AG08396 (cell line): ENCODE data around the gene PCDH10.
"Not testable (repeated sequence)": the region's sequence is repeated elsewhere in the genome, so short reads cannot be mapped to it uniquely, and the experiment has no call there.

Source experiments
- DNase-seq: peaks from one replicate; pipeline ENCODE4 v3.0.0; 2012; ENCODE audit warnings: low spot score, mixed read lengths

Gene PCDH10

DNA sequence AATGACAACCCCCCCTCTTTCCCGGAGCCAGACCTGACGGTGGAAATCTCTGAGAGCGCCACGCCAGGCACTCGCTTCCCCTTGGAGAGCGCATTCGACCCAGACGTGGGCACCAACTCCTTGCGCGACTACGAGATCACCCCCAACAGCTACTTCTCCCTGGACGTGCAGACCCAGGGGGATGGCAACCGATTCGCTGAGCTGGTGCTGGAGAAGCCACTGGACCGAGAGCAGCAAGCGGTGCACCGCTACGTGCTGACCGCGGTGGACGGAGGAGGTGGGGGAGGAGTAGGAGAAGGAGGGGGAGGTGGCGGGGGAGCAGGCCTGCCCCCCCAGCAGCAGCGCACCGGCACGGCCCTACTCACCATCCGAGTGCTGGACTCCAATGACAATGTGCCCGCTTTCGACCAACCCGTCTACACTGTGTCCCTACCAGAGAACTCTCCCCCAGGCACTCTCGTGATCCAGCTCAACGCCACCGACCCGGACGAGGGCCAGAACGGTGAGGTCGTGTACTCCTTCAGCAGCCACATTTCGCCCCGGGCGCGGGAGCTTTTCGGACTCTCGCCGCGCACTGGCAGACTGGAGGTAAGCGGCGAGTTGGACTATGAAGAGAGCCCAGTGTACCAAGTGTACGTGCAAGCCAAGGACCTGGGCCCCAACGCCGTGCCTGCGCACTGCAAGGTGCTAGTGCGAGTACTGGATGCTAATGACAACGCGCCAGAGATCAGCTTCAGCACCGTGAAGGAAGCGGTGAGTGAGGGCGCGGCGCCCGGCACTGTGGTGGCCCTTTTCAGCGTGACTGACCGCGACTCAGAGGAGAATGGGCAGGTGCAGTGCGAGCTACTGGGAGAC is 1.6 kb downstream of the PCDH10 start:
- no peak for DNase-seq

DNA sequence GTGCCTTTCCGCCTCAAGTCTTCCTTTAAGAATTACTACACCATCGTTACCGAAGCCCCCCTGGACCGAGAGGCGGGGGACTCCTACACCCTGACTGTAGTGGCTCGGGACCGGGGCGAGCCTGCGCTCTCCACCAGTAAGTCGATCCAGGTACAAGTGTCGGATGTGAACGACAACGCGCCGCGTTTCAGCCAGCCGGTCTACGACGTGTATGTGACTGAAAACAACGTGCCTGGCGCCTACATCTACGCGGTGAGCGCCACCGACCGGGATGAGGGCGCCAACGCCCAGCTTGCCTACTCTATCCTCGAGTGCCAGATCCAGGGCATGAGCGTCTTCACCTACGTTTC is 2.2 kb downstream of the PCDH10 start:
- no peak for DNase-seq

DNA sequence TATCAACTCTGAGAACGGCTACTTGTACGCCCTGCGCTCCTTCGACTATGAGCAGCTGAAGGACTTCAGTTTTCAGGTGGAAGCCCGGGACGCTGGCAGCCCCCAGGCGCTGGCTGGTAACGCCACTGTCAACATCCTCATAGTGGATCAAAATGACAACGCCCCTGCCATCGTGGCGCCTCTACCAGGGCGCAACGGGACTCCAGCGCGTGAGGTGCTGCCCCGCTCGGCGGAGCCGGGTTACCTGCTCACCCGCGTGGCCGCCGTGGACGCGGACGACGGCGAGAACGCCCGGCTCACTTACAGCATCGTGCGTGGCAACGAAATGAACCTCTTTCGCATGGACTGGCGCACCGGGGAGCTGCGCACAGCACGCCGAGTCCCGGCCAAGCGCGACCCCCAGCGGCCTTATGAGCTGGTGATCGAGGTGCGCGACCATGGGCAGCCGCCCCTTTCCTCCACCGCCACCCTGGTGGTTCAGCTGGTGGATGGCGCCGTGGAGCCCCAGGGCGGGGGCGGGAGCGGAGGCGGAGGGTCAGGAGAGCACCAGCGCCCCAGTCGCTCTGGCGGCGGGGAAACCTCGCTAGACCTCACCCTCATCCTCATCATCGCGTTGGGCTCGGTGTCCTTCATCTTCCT is 2.7 kb downstream of the PCDH10 start:
- no peak for DNase-seq

DNA sequence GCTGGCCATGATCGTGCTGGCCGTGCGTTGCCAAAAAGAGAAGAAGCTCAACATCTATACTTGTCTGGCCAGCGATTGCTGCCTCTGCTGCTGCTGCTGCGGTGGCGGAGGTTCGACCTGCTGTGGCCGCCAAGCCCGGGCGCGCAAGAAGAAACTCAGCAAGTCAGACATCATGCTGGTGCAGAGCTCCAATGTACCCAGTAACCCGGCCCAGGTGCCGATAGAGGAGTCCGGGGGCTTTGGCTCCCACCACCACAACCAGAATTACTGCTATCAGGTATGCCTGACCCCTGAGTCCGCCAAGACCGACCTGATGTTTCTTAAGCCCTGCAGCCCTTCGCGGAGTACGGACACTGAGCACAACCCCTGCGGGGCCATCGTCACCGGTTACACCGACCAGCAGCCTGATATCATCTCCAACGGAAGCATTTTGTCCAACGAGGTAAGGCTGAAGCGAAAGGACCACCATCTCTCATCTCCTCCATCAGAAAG is 3.3 kb downstream of the PCDH10 start:
- DNase-seq = no peak

DNA sequence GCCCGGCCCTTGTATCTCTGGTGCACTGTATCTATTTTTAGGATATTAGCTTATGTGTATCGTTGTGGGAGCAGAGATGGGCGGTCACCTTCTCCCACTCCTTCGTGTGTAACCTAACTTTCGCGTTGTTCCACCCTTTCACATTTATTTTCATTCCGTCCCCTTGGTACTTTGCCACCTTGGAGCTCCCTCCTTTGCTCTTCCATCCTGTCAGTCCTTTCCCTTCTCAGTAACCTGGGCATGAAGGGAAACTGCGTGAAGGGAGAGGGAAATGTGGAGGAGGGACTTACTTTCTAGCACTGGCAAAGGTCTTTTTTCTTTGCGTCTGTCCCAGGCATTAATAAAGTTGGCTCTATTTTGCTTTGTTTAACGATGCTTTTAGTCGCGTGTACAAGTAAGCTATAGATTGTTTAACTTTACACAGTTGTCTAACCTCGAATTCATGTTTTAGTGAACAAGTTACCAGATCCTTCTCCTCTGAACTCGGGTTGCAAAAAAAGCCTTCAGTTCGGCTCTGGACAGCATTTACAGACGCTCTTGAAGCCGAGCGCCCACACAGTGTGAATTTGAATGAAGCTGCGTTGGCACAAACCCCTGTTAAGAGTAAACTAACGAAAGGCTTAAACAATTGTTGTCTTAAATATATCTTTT is 3.9 kb downstream of the PCDH10 start:
- DNase-seq = no peak

DNA sequence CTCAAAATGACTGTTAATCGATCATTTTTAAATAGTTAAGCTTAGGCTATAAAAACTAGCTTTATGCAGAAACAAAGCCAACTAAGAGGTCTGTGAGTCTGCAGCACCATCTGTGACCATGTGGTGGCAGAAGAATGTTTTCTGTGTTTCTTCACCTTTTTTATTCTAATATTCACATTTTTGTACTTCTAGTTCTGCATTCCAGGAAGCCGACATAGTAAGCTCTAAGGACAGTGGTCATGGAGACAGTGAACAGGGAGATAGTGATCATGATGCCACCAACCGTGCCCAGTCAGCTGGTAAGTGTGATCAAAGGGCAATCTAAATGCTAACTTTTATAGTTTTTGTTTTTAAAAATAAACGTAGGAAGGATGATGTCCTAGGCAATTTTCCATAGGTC is 5.6 kb downstream of the PCDH10 start:
- peak; percentile 39 for DNase-seq

DNA sequence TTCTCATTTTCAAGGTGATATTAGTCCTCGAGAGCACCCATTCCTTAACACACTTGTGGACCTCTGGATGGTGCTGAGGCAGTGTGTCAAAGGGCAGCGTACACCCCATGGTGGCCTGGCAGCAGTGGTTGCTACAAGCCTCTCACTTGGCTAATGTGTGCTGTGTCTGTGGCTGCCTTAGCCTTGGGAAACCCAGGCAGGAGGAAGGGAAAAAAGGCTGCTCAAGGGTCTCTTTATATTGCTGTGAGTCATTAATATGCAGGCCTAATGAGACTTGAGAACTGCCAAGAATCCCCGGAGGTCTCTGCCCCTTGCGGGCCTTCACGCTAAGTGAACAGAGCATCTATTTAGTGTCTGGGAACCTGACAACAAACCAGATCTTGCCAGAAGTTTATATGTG is 7.0 kb downstream of the PCDH10 start:
- no peak for DNase-seq

DNA sequence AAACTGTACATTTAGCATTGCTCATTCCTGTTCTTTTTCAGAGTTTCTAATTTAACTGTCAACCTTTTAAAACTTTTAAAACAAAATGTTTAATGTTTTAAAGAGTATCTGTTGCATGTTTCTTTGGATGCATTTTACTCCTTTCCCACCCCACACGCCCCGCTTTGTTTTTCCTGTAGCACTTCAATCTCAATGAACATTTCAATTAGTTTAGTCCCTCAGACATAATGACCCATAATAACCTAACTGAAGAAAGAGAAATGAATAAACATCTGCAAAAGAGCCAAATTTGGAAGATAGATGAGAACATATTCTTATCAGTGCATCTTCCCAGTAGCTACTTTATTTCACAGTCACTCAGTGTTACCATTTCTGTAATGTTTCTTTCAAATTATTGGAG is 7.5 kb downstream of the PCDH10 start:
- no peak for DNase-seq

DNA sequence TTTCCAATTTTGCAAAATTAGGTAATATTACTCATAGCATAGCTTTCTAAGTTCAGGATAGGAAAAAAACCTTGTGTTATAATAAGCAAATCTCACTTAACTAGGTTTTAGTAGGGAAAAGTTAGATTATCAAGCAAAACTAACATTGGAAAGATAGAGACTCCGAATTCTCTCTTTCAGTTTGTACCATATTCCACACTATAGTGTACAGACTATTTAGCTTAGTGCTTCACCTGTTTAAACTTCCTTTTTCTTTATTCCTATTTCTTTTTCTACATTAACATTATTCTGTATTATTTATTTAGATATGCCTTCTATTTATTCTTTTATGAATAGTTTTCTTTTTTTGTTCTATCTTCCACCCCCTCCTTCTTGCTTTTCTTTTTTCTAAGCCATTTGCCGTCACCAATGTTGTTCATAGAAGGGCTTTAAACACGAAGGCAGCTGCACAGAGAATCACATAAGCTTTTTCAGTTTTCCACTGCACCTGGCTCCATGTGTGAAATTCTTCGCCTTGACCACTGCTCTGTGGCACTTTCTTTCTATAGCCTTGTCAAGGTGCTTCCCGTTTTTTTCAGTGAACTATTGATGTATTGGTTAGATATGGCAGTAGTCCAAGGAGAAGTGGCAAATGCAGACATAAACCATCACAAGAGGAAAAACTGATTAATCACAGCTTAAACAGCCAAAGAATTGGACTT is 8.5 kb downstream of the PCDH10 start:
- DNase-seq = no peak

DNA sequence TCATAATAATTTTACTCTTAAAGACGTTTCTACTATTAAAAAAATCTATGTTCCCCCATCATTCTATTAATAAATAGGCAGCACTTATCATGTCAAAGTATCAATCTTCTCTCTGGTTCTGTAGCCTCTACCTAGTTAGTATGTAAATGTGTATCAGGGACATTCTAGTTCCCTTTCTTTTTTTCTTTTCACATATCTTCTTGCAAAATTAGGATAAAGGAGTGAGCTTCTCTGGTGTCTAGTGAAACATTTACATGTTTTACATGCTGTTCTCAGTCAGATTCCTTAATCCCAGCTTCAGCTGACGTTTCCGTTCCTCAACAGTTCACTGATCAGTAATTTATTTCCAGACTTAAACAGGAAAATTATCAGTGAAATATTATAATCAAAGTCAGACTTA is 11.8 kb downstream of the PCDH10 start:
- no peak for DNase-seq

DNA sequence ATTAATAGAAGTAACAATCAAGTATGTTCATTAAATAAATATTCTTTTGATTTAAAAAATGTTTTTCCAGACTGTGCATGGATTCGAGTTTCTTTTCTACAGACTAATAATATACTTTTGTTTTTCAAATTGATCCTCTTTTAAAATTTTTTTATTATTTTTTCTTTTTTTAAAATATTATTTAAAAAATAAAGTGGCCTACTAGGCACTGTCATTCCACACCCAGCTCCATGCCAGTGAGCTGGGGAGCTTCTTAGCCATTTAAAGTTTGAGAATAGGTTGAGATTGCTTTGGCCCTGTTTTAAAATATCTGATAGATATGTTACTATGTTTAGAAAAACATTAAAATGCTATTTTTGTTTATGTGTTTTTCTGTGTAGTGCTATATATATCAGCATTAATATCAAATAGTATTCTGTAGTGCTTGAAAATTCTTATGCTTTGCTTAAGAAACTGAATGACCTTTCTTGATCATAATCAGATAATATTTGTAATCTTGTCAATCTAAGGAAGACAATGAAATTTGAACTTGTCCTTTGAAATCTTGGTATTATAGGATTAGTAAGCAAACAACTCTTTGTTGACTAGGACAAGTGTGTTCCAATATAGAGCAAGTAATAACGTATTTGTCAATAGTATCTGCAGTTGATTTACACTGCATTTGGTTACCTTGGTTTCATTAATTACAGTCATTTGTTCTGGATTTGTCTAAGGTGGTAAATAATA is 12.6 kb downstream of the PCDH10 start:
- no peak for DNase-seq

DNA sequence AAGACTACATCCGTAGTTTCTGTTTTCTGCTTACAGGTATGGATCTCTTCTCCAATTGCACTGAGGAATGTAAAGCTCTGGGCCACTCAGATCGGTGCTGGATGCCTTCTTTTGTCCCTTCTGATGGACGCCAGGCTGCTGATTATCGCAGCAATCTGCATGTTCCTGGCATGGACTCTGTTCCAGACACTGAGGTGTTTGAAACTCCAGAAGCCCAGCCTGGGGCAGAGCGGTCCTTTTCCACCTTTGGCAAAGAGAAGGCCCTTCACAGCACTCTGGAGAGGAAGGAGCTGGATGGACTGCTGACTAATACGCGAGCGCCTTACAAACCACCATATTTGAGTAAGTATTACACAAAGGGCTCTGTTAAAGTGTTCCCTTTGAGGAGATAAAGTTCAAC is 13.8 kb downstream of the PCDH10 start:
- DNase-seq = no peak

DNA sequence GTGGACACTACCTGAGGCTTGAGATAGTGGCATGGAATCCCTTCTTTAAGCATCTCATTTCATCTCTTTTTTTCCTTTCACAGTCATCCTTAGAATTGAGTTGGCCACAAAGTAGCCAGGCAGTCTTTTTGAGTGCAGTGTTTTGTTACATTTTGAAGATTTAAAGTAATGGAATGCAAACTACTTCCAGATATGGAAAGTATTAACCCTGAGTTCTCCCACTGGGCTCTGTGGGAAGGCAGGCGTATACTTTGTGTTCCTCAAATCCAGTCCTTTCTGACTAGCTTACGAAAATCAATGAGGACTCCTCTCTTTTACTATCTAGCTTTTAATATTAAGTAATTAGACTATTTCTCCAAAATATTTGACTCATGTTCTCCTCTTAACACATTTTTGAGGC is 29.9 kb downstream of the PCDH10 start:
- no peak for DNase-seq

DNA sequence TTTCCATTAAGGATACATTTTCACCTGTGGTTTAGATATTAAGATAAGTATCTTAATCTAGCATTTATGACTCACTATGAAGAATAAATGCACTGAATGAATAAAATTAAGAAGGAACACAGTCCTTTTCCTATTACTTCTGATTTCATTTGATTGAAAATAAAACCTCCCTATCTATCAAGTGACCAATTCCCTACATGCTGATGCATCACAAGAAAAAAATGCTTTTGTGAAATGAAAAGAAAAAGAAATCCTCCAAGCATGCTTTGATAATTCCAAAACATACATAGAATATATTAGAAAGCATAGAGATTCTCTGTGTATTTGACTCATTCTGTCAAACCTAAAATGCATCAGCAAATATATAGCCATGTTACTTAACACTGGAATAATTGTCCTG is 37.1 kb downstream of the PCDH10 start:
- no peak for DNase-seq

DNA sequence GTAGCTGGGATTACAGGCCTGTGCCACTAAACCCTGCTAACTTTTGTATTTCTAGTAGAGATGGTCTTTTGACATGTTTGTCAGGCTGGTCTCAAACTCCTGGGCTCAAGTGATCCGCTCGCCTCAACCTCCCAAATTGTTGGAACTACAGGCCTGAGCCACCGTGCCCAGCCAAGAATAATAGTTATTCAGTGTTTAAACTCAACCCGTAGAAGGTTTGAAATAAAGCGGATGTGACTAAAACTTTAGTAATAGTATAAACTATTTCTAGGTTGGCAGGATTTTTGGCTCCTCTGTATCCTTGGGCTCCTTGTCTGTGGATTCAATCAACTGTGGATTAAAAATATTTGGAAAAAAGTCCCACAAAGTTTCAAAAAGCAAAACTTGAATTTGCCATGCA is 37.8 kb downstream of the PCDH10 start:
- DNase-seq = no peak

DNA sequence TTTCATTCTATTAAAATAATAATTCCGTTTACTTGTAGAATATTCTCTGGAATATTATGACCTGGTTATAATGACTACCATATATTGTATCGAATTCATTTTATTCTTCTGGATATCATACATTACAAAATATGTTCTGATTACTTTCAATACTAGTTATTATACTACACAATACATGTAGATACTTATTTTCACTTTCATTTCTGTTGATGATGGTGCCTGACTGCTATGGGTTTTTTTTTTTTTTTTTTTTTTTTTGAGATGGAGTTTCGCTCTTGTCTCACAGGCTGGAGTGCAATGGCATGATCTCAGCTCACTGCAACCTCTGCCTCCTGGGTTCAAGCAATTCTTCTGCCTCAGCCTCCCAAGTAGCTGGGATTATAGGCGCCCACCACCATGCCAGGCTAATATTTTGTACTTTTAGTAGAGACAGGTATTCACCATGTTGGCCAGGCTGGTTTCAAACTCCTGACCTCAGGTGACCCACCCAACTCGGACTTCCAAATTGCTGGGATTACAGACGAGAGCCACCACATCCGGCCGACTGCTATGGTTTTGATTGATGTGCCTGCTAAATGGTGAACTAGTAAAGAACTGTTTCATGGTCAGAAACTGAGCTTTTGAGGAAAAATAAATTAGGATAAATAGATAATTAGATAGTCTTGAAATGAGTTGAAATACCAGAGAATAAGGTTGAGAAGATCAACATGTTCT is 39.5 kb downstream of the PCDH10 start:
- DNase-seq = no peak

DNA sequence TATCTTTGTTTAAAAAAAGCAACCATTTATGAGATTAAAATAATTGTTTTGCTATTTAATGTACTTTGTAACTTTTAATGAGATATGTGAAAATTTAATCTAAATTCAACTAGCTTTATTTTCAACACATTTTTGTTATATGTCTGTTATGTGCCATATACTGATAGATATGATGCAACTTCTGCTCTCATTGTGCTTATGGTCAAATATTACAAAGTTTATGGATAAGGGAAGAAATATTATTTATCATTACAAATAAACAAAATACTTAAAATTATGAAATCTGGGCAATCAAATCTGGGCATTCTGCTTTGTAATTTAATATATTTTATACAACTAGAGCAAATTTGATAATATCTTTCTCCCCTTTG is 40.0 kb downstream of the PCDH10 start:
- no peak for DNase-seq

DNA sequence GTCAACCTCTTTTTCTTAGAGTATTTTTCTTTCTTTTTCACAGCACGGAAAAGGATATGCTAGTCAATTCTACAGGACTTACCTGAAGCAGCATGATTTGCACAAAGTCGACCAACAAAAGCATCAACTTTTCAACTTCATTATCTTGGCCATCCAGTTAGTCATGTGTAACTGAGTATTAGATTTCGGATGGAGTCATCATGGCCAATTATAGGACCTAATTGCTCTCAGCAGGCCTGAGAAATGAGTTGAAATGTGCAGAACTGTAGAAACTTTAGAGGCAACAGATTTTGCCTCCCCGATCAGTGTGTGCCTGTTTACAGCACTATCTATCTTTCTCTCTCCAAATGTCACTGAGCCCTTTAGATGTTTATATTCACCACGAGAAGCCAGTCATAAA is 41.0 kb downstream of the PCDH10 start:
- no peak for DNase-seq

DNA sequence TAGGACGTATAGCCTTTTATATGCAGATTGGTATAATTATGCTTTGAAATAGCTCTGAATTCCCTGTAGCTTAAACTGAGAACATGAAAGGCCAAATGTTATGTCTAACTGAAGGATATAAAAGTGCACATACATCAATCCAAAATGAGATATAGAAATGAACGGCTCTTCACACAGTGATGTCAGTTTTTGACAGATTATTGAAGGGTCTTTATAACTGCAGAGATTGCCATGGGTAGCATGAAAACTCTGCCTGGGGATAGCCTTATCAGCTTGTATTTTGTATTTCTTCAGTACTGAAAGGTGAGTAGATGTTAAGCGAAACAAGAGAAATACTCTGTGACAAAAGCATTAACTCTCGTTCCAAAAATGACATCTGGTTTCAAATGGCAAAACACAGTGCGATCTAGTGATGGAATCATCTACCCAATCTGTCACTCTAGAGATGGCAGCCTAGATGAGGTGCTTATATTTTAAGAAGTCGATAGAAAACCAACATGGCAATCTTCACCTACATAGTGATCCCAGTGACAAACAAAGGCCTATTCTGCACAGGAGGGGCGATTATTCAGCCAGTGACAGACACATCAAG is 59.7 kb downstream of the PCDH10 start:
- no peak for DNase-seq

DNA sequence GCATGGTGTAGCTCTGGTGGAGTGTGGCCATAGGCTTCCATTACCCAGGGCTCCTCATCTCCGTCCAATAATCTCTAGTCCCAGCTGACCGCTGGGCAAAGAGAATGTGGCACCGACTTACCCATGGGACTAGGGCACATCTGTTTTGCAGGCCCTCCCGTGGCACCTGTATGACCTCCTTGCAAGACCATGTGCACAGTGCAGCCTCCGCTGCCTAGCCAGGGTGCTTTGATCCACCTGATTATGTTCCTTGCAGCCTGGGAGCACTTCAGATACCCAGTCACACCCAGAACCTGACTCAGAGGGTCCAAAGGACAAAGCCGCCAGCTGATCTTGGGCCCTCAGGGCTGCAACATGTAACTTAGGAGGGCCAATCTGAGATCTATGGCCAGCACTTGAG is 84.8 kb downstream of the PCDH10 start:
- no peak for DNase-seq

DNA sequence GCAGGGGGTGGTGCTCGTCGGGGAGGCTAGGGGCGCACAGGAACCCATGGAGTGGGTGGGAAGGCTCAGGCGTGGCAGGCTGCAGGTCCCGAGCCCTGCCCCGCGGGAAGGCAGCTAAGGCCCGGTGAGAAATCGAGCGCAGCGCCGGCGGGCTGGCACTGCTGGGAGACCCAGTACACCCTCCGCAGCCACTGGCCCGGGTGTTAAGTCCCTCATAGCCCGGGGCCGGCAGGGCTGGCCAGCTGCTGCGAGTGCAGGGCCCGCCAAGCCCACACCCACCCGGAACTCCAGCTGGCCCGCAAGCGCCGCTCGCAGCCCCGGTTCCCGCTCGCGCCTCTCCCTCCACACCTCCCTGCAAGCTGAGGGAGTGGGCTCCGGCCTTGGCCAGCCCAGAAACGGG is 91.4 kb downstream of the PCDH10 start:
- DNase-seq = not testable (repeated sequence)
